ENCODE data around the gene DPH2.

DNA sequence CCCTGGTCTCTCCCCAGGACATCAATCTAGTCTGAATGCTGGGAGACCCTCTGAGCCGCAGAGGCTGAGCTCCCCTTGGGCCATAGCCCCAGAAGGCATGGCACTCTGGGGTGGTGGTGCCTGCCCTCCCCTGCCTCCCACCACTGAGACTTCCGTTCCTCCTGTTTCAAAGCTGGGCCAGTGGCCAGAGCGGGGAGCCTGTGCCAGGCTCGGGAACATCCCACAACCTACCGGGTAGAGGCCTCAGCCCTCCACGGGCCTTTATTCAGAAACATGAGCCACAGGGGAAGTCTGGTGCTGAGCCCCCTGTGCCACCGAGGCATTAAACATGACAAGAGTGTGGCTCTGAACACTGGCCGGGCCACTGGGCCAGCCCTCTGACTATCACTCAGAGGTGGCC lies 29.6 kb downstream of the DPH2 start:
- TF ChIP-seq, protein P1, sequence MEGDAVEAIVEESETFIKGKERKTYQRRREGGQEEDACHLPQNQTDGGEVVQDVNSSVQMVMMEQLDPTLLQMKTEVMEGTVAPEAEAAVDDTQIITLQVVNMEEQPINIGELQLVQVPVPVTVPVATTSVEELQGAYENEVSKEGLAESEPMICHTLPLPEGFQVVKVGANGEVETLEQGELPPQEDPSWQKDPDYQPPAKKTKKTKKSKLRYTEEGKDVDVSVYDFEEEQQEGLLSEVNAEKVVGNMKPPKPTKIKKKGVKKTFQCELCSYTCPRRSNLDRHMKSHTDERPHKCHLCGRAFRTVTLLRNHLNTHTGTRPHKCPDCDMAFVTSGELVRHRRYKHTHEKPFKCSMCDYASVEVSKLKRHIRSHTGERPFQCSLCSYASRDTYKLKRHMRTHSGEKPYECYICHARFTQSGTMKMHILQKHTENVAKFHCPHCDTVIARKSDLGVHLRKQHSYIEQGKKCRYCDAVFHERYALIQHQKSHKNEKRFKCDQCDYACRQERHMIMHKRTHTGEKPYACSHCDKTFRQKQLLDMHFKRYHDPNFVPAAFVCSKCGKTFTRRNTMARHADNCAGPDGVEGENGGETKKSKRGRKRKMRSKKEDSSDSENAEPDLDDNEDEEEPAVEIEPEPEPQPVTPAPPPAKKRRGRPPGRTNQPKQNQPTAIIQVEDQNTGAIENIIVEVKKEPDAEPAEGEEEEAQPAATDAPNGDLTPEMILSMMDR (IDR thresholded peaks at IDR 0.05): no peak
- no peak for TF ChIP-seq POLR2A (IDR thresholded peaks at IDR 0.05)

All from right lobe of liver (tissue), 4 donors.